K562 (cell line): ENCODE results near the gene MPHOSPH8. TPM values are rescaled to one million over a fixed set of nuclear protein-coding genes. Genes with fewer than 3 reads are reported as not detected.
A peak's percentile ranks its signal among the peaks of the same experiment; 100 is the strongest.

ENCODE experiments used
- ASH1L ChIP-seq: fragments of 450-650 bp; IDR thresholded peaks from 2 replicates; pipeline ENCODE4 v1.6.1; 2018; ENCODE audit warnings: borderline replicate concordance, mild to moderate bottlenecking, low read depth; ENCODE audit not compliant: partially characterized antibody
- EP400 ChIP-seq: fragments of 450-650 bp; IDR thresholded peaks from 2 replicates; pipeline ENCODE4 v1.6.1; 2017; ENCODE audit warnings: antibody characterized with exemption, mild to moderate bottlenecking, moderate library complexity
- EWSR1 ChIP-seq: fragments of 450-650 bp; IDR thresholded peaks from 2 replicates; pipeline ENCODE4 v1.6.1; 2018; ENCODE audit warnings: borderline replicate concordance, mild to moderate bottlenecking, low read depth, moderate library complexity; ENCODE audit not compliant: partially characterized antibody
- GTF2A2 ChIP-seq: IDR thresholded peaks from 2 replicates; pipeline ENCODE4 v1.6.1; 2016; ENCODE audit warnings: mild to moderate bottlenecking, missing genetic modification characterization, missing compliant biosample characterization
- HDAC2 ChIP-seq: fragments of 450-650 bp; IDR thresholded peaks from 2 replicates; pipeline ENCODE4 v1.6.1; 2016; ENCODE audit warnings: mild to moderate bottlenecking
- IRF2 ChIP-seq: sonication (generic); formaldehyde crosslinking; IDR thresholded peaks from 2 replicates; pipeline ENCODE4 v1.8.1; 2022; ENCODE audit warnings: mild to moderate bottlenecking, missing genetic modification reagents
- KDM1A ChIP-seq, 2 experiments: fragments of 450-650 bp; IDR thresholded peaks; 2 replicates each; pipeline ENCODE4 v1.6.1; 2016; ENCODE audit warnings: mild to moderate bottlenecking in 2 of 2
- MAFK ChIP-seq: IDR thresholded peaks from 2 replicates; pipeline ENCODE4 v1.6.1; 2011; ENCODE audit warnings: low read length, improper control_type of control experiment
- NFIX ChIP-seq: fragments of 250-450 bp; sonication (Bioruptor Pico); IDR thresholded peaks from 2 replicates; pipeline ENCODE4 v1.4.0; 2020; ENCODE audit warnings: low read depth, mild to moderate bottlenecking, moderate library complexity
- PTRF ChIP-seq: fragments of 450-650 bp; IDR thresholded peaks from 2 replicates; pipeline ENCODE4 v1.6.1; 2016; ENCODE audit warnings: mild to moderate bottlenecking, missing genetic modification characterization, missing compliant biosample characterization
- TAF7 ChIP-seq: fragments of 450-650 bp; IDR thresholded peaks from 2 replicates; pipeline ENCODE4 v1.6.1; 2016; ENCODE audit warnings: missing genetic modification characterization, missing compliant biosample characterization
- TOE1 ChIP-seq, 2 experiments: fragments of 450-650 bp in 1 of 2; sonication (generic) in 1 of 2; formaldehyde crosslinking in 1 of 2; IDR thresholded peaks; 2 replicates each; pipeline versions ENCODE4 v1.7.1 to v1.8.0; 2016 to 2022; ENCODE audit warnings: borderline replicate concordance in 2 of 2, mild to moderate bottlenecking in 2 of 2, antibody characterized with exemption in 1 of 2, inconsistent platforms in 1 of 2, low read depth in 1 of 2, missing genetic modification reagents in 1 of 2, moderate library complexity in 1 of 2
- ZFP36 ChIP-seq: fragments of 150-350 bp; IDR thresholded peaks from 2 replicates; pipeline ENCODE4 v1.6.1; 2018; ENCODE audit warnings: low read length, low read depth; ENCODE audit not compliant: partially characterized antibody
- ZKSCAN8 ChIP-seq: fragments of 200-800 bp; sonication (Bioruptor generic); IDR thresholded peaks from 2 replicates; pipeline ENCODE4 v1.6.1; 2016; ENCODE audit warnings: missing genetic modification characterization, missing compliant biosample characterization
- ZNF274 ChIP-seq: IDR thresholded peaks from 2 replicates; pipeline ENCODE4 v1.6.1; 2011; ENCODE audit warnings: low read depth, mild to moderate bottlenecking, low read length, moderate library complexity, borderline replicate concordance
- ZNF561 ChIP-seq: fragments of 450-650 bp; formaldehyde crosslinking; conservative IDR thresholded peaks from 2 replicates; pipeline ENCODE4 v1.4.0; 2020; ENCODE audit warnings: mild to moderate bottlenecking, moderate library complexity
- ZNF57 ChIP-seq: fragments of 450-650 bp; formaldehyde crosslinking; IDR thresholded peaks from 2 replicates; pipeline ENCODE4 v1.4.0; 2020; ENCODE audit warnings: mild to moderate bottlenecking, moderate library complexity
- ZNF584 ChIP-seq: fragments of 200-800 bp; sonication (Bioruptor generic); IDR thresholded peaks from 2 replicates; pipeline ENCODE4 v1.6.1; 2016; ENCODE audit warnings: low read depth, mild to moderate bottlenecking, missing genetic modification characterization, missing compliant biosample characterization
- ZSCAN32 ChIP-seq: fragments of 450-650 bp; formaldehyde crosslinking; IDR thresholded peaks from 2 replicates; pipeline ENCODE4 v1.4.0; 2020; ENCODE audit warnings: mild to moderate bottlenecking, moderate library complexity
- polyA plus RNA-seq, 8 experiments: library from polyadenylated mRNA; depleted of rRNA in 4 of 8; stranded (reverse) in 5 of 8; unstranded in 3 of 8; fragments of >200 nt; fragmentation: Nextera tagmentation in 2 of 8; fragmentation: Illumina TruSeq in 1 of 8; extraction: Ambion mirVana in 2 of 8; extraction: Trizol in 1 of 8; gene quantifications; 2 replicates each; pipeline versions ENCODE4 v1.2.1 to v1.2.3, GENCODE V29; 2011 to 2014; ENCODE audit warnings: inconsistent platforms in 1 of 8, missing spikeins in 1 of 8
- total RNA-seq, 7 experiments: library from RNA; depleted of rRNA in 6 of 7; stranded (reverse); fragments of >200 nt in 6 of 7; fragmentation: Illumina TruSeq in 2 of 7; extraction: Trizol in 2 of 7; gene quantifications; 2 replicates each; pipeline versions ENCODE4 v1.2.1 to v1.2.3, GENCODE V29; 2011 to 2021; ENCODE audit warnings: low replicate concordance in 1 of 7
- TF ChIP-seq, protein P1 (sequence below), 2 experiments: fragments of 250-450 bp in 1 of 2; fragments of 450-650 bp in 1 of 2; sonication (Bioruptor Pico) in 1 of 2; IDR thresholded peaks; 2 replicates each; pipeline versions ENCODE4 v1.6.1 to v1.8.0; 2016 to 2021; ENCODE audit warnings: mild to moderate bottlenecking in 2 of 2, moderate library complexity in 2 of 2, missing compliant biosample characterization in 1 of 2, missing genetic modification characterization in 1 of 2
- TF ChIP-seq, protein P2 (sequence below): fragments of 450-650 bp; formaldehyde crosslinking; IDR thresholded peaks from 2 replicates; pipeline ENCODE4 v1.4.0; 2020; ENCODE audit warnings: mild to moderate bottlenecking, moderate library complexity
- TF ChIP-seq, protein P3 (sequence below): conservative IDR thresholded peaks from 2 replicates; pipeline ENCODE4 v1.6.1; 2011; ENCODE audit warnings: low read depth, mild to moderate bottlenecking, low read length; ENCODE audit not compliant: control insufficient read depth
- TF ChIP-seq, protein P4 (sequence below): fragments of 250-450 bp; sonication (Bioruptor Pico); IDR thresholded peaks from 2 replicates; pipeline ENCODE4 v1.5.0; 2022; ENCODE audit warnings: mild to moderate bottlenecking

The MPHOSPH8 gene
- total and polyA plus RNA-seq, 9 of the 15 experiments (the other 6 are each of a cell fraction or from before 2014, with no cell fraction given), result 10.3 to 24.8 (median 16.6) TPM

DNA sequence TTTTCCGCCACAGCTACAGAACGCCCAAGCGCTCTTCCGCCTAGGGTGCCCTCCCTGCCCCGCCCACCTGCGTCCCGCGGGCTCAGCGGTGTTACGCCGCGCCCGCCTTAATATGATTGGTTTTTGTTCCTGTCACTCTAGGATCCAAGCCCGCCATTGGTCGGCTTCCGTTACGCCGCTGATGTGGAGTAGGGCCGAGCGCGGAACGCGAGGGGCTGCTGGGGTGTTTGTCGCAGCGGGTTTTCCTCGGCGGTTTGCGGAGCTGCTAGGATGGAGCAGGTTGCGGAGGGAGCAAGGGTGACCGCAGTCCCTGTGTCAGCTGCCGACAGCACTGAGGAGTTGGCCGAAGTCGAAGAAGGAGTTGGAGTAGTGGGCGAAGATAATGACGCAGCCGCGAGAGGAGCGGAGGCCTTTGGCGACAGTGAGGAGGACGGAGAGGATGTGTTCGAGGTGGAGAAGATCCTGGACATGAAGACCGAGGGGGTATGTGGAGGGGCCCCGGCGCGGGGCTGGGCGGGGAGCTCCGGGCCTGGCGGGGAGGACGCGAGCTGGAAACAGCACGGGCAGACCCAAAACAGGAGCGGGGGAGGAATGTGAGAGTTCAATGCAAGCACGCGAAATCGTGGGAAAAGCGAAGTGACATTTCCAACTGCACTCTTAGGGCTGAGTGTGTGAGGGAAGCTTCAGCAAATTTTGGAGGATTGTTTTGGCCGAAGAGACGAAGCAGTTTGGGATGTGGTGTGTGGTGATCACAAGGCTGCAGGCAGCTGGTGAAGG is at the start of gene MPHOSPH8 (continued):
- TF ChIP-seq, protein P1, sequence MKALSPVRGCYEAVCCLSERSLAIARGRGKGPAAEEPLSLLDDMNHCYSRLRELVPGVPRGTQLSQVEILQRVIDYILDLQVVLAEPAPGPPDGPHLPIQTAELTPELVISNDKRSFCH (CRISPR knock-in tag; IDR thresholded peaks at IDR 0.05), result no peak
- TF ChIP-seq, protein P1 (tag; IDR thresholded peaks at IDR 0.05), result no peak
- no peak for TF ChIP-seq KDM1A (IDR thresholded peaks at IDR 0.05)
- TF ChIP-seq EP400, result peak; percentile 60; the same call in 1 of the 2 replicates
- no peak for TF ChIP-seq GTF2A2
- TF ChIP-seq ZFP36, result no peak
- TF ChIP-seq, protein P2, sequence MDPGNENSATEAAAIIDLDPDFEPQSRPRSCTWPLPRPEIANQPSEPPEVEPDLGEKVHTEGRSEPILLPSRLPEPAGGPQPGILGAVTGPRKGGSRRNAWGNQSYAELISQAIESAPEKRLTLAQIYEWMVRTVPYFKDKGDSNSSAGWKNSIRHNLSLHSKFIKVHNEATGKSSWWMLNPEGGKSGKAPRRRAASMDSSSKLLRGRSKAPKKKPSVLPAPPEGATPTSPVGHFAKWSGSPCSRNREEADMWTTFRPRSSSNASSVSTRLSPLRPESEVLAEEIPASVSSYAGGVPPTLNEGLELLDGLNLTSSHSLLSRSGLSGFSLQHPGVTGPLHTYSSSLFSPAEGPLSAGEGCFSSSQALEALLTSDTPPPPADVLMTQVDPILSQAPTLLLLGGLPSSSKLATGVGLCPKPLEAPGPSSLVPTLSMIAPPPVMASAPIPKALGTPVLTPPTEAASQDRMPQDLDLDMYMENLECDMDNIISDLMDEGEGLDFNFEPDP (CRISPR knock-in tag), result no peak
- TF ChIP-seq TAF7 (tag), result no peak
- no peak for TF ChIP-seq ZSCAN32
- TF ChIP-seq, protein P3, sequence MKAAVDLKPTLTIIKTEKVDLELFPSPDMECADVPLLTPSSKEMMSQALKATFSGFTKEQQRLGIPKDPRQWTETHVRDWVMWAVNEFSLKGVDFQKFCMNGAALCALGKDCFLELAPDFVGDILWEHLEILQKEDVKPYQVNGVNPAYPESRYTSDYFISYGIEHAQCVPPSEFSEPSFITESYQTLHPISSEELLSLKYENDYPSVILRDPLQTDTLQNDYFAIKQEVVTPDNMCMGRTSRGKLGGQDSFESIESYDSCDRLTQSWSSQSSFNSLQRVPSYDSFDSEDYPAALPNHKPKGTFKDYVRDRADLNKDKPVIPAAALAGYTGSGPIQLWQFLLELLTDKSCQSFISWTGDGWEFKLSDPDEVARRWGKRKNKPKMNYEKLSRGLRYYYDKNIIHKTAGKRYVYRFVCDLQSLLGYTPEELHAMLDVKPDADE, result no peak
- TF ChIP-seq IRF2 (CRISPR knock-in tag), result no peak
- peak; percentile 85 for TF ChIP-seq ASH1L
- TF ChIP-seq, protein P4, sequence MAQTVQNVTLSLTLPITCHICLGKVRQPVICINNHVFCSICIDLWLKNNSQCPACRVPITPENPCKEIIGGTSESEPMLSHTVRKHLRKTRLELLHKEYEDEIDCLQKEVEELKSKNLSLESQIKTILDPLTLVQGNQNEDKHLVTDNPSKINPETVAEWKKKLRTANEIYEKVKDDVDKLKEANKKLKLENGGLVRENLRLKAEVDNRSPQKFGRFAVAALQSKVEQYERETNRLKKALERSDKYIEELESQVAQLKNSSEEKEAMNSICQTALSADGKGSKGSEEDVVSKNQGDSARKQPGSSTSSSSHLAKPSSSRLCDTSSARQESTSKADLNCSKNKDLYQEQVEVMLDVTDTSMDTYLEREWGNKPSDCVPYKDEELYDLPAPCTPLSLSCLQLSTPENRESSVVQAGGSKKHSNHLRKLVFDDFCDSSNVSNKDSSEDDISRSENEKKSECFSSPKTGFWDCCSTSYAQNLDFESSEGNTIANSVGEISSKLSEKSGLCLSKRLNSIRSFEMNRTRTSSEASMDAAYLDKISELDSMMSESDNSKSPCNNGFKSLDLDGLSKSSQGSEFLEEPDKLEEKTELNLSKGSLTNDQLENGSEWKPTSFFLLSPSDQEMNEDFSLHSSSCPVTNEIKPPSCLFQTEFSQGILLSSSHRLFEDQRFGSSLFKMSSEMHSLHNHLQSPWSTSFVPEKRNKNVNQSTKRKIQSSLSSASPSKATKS (CRISPR knock-in tag), result no peak
- TF ChIP-seq HDAC2, result no peak
- TF ChIP-seq TOE1 (IDR thresholded peaks at IDR 0.05; ENCODE audit: borderline replicate concordance), result no peak
- TF ChIP-seq TOE1 (CRISPR knock-in tag; IDR thresholded peaks at IDR 0.05; ENCODE audit: borderline replicate concordance, low read depth), result no peak
- TF ChIP-seq ZKSCAN8 (CRISPR knock-in tag), result no peak
- no peak for TF ChIP-seq PTRF (tag)
- TF ChIP-seq NFIX, result no peak
- TF ChIP-seq ZNF561 (CRISPR knock-in tag), result no peak
- no peak for TF ChIP-seq ZNF584
- TF ChIP-seq ZNF274, result no peak
- TF ChIP-seq ZNF57, result no peak
- TF ChIP-seq EWSR1, result no peak
- TF ChIP-seq MAFK, result no peak
